CD4-positive, alpha-beta T cell treated with Interleukin-21 for 1 hour (primary cell): ENCODE measurements around the gene PLXNA3.

Experiments
- DNase-seq: peaks from one replicate; pipeline ENCODE4 v3.0.0-alpha.2; 2020

PLXNA3 gene

DNA sequence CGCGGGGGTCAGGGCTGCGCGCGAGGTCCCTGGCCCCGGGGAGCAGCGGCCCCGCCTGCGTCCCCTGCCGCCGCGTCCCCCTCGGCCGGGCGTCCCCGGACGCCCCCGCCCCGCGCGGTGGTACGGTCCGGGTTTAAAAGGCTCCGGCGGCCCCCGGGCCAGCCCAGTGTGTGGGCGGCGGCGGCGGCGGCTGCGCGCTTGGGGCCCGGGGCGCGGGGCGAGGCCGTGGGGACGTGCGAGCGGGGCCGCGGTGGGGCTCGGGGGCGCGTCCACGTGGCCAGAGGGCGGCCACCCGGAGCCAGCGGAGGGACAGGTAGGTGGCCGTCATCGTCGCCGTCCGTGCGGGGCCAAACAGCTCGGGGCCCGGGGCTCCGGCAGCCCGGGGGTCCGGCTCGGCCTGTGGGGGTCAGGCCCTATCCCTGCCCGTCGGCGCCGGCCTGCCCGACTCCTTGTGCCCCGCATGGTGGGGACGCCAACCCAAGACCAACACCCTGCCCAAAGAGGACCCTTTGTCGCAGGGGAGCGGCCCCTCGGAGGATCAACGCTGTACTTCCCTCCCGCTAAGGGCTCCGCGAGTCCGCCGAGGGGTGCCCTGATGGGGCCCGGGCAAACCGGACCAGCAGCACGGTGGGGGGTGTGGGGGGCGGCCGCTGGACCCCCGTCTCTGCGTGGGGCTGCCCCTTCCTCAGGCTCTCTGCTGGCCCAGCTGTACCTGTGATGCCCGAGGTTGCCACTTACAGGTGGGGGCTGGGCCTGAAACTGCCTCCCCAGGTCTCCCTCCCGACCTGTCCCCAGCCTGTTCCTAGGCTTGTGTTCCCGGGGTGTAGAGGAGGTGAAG, at the start of gene PLXNA3:
PLXNA3 (plus strand) TSS at position 166 of the 838 bp plus-strand sequence. CDS start 1,903 bp downstream, outside the sequence.
- peak; percentile 76 for DNase-seq

DNA sequence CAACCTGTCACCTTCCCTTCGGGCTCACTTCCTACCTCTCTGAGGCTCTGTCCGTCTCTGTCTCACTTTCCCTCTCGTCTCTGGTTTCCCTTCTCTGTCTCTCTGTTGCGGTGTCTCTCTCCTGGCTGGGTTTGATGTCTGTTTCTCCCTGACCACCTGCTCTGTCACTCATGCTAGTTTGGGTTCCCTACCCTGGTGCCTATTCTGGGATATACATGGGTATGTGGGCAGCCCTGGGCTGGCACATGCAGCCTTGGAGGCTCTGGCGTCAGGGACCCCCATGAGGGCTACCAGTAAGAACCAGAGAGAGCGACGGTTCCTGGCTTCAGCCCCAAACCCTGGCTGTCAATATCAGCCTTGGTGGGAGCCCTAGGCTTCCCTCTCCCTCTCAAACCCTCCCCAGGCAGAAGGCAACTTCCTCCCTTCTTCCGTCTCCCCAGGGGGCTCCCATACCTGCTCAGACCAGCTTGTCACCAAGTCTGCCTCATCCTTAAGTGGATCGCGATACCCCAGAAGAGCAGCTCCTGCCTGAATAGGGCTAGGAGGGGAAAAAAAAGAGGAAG, 49.3 kb upstream of the PLXNA3 start:
- no peak for DNase-seq

DNA sequence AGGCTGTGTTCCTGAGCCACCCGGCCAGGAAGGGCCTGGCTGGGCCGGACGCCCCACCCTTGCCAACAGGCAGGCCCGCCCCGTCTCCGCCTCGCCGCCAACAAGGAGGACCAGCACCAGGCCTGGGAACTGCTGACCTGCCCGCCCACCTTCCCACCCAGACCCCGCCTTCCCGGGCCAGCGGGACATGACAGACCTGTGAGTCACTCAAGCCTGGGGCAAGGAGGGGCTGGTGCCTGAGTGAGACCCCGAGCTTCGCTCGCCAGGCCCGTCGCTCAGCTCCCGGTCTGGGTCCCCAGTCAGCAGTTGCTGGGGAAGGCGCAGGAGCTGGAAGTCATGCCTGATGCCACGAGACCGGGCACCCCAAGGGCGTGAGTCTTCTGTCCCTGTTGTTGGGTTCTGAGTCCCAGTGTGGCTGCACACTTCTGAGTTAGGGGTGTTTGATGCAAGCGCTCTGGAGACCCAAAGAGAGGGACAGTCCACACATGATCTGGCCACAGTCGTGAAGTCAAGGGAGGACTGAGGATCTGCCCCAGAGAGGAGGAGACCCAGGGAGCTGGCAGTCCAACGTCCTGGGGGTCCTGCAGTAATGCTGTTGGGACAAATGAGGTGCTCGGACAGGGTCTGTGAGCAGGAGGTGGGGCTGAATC, 48.7 kb upstream of the PLXNA3 start, which contains the start of gene DNASE1L1:
DNASE1L1 (minus strand) TSS at position 33 of the 650 bp plus-strand sequence. CDS start 3,686 bp downstream, outside the sequence.
- peak; percentile 30 for DNase-seq

DNA sequence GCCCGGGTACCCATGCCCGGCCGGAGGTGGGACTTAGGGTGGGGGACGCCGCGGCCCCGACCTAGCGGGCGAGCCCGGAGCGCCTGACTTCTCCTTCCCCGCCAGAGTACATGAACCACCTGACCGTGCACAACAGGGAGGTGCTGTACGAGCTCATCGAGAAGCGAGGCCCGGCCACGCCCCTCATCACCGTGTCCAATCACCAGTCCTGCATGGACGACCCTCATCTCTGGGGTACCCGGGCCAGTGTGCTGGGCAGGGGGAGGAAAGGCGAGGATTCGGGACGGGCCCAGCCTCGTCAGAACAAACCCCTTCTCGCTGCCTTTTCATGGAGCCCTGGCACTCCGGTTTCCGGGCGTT, 46.1 kb upstream of the PLXNA3 start:
- peak; percentile 65 for DNase-seq

DNA sequence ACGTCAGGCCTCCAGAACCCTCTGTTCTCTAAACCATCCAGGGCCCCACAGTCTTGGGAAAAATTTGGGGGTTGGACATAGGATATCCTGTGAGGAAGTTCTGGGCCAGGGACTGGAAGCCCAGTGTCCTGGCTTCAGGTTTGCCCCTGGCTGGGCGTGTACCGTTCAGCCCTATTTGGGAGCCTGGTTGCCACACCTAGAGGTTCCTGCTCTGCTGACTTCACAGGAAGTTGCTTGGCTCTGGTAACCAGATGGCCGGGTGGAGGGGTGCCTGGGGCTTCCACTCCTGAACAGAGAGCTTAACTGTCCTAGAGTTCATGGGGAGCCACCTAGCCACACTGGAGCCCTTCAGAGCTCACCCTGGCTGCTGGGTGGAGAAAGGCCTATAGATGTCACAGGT, 45.6 kb upstream of the PLXNA3 start:
- peak; percentile 58 for DNase-seq

DNA sequence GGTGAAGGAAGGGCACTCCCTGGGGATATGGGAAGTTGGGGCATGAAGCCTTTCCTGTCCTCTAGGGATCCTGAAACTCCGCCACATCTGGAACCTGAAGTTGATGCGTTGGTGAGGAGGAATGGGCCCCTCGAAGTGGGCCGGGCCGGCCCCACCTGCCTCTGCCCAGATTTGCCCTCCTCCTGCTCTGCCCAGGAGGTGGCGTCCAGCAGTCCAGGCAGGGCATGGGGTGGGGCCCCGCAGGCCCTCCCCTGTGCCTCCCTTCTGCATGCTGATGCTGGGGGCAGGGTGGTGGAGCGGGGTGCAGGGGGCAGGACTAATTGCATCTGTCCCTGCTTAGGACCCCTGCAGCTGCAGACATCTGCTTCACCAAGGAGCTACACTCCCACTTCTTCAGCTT, 44.9 kb upstream of the PLXNA3 start:
- DNase-seq, result no peak

DNA sequence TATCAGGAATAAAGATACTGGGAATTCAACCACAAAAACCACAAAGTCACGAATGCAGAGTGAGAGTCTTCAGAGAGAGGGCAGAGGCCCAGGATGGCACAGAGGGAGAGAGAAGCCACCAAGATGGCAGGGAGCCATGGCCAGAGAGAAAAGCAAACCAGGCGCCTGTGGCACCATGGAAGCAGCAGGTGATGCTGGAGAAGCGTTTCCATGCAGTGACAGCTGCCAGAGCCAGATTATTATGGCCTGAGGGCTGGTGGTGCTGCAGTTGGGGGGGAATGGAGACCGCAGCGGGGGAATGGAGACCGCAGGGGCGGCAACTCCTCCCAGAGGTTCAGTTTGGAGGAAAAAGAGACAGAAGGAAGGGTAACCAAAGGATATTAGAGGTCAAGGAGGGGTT, 40.9 kb upstream of the PLXNA3 start:
- DNase-seq, result no peak

DNA sequence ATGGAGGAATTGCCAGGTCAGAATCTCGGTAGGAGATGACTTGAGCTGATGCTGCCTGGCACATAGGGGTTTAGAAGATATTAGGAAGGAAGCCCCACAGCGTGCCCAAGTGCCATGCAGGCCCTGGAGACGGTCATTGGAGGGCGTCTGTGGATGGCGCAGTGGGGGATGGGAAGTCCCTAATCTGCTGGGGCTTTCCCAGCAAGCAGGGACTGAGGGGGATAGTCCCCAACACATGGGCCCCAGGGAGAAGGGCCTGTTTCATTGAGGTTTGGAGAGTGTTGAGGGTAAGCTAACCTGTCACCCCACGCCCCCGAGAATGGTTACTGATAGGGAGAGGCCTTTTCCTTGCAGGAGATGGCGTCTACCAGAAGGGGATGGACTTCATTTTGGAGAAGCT, 38.9 kb upstream of the PLXNA3 start:
- DNase-seq, result no peak

DNA sequence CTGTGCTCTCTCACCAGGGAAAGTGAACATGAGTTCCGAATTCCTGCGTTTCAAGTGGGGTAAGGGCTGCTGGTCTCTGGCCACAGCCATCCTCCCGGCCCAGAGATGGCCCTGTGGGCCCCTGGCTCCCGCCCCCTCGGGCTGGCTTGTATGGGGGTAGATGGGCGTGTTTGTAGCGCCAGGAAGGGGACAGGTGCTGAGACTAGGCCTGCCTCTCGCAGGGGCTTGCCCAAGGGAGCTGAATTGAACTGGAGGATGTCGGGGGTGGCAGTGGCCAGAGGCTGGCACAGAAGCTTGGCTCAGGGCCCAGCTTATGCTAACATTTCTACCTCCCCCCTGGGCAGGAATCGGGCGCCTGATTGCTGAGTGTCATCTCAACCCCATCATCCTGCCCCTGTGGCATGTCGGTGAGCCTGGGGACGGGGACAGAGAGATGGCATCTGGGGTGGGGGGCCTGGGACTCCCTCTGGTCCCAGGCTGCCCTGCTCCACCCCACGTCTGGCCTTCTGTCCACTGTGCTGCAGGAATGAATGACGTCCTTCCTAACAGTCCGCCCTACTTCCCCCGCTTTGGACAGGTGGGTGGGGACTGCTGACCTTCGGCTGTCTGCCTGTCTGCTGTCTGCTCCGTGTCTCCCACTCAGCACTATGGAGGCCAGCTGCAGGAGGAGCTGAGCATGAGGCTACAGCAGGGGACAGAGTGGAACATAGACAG, 38.2 kb upstream of the PLXNA3 start:
- DNase-seq, result no peak

DNA sequence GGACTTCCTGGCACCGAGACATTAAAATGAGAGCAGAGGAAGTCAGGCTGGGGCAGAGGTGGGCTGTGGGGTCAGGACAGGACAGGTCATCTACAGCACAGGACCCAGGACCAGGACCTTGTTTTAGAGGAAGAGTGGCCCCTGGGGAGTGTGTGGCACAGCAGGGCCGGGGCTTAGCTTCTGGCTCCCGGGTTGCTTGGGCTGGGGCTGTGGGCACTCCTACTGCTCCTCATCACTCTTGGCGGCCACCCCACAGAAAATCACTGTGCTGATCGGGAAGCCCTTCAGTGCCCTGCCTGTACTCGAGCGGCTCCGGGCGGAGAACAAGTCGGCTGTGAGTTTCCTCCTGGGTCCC, 37.7 kb upstream of the PLXNA3 start:
- no peak for DNase-seq

DNA sequence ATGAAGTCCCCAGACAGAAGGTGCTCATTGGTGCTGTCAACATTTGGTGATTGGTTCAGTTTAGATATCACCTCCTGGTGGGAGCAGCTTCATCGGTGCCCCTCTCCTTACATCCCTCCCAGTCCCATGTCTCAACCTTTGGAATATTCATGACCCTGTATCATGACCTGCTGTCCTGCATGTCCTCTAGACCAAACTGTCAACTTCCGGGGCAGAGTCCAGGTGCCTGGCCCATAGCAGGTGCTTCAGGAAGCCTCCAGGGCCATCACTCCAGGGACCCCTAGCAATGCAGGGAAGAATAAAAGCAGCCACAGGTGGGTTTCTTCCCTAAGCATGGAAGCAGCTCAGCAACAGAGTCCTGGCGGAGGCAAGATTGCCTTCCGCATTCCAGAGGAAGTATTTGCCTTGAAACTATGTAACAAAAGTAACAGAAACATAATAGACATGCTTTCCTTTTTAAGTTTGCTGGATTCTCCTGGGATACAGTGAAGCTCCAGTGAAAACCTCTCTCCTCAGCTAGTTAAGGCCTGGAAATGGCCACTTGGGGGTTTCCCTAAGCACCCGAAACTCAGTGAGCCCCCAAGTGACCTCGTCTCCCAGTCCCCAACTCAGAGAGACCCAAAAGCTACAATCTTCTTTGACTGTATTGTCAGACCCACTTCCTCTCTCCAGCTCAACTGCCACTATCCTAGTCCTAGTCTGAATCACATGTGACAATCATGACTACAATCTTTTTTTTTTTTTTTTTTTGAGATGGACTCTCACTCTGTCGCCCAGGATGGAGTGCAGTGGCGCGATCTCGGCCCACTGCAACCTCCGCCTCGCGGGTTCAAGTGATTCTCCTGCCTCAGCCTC, 30.9 kb upstream of the PLXNA3 start:
- DNase-seq, result no peak

DNA sequence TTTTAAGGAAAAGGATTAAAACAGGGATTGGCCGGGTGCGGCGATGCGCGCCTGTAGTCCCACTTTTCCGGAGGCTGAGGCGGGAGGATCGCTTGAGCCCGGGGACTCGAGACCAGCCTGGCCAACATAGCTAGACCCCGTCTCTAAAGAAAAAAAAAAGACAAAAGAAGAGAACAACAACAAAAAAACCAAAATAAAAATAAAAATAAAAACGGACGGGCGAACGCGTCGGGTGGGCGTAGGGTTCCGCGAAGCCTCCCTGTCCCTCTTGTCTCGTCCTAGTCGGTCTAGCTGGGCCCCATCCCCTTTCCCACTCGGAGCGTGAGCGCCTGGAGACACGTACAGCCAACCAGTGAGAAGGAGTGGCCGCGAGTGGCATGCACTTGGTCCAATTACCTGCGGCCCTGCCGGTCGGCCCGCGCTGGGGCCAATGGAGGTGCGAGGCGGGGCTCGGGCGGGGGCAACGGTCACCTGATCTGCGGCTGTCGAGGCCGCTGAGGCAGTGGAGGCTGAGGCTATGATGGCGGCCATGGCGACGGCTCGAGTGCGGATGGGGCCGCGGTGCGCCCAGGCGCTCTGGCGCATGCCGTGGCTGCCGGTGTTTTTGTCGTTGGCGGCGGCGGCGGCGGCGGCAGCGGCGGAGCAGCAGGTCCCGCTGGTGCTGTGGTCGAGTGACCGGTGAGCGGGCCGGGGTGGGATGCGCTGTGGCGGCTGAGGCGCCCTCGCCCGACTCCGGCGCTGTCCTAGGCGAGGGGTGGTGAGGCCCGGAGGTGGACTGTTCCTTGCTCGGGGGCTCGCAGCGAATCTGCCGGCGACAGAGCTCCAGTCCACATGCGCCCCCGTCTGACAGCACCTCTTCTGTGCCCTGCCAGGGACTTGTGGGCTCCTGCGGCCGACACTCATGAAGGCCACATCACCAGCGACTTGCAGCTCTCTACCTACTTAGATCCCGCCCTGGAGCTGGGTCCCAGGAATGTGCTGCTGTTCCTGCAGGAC, 29.6 kb upstream of the PLXNA3 start, which contains the start of gene ATP6AP1:
ATP6AP1 (plus strand) TSS at position 502 of the 996 bp plus-strand sequence; CDS start at position 518, 16 bp downstream.
- DNase-seq, result peak; percentile 92

DNA sequence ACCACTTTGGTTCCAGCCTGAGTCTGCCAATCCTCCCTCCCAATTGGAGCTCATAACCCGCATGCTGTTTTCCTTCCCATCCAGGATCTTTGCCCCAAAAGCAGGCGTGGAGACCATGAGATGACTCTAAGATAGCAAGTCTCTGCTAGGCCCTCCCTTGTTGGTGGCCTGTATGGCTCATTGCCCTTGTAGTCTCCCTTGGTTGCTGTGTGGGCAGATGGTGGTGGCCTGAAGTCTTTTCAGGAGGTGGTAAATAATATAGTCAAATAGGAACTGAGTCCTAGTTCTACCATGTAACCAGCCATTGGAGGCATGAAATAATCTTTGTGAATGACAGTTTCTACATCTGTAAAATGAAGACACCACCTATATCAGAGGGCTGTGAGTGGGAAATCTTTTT, 28.4 kb upstream of the PLXNA3 start:
- no peak for DNase-seq

DNA sequence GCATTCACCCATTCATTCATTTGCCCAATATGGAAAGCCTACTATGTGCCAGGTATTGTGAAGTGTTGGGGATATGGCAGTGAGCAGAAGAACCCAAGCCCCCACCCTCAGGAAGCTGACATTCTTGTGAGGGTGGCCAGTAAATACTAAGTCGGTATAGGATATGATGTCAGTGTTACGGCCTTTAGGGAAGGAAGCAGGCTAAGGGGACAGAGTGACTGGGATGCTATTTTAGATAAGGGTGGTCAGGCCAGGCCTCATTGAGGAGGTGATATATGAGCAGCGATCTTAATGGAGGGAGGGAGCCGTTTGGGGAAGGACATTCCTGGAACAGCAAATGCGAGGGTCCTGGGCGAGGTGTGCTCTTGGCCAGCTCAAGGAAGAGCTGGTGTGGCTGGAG, 27.6 kb upstream of the PLXNA3 start:
- DNase-seq, result no peak

DNA sequence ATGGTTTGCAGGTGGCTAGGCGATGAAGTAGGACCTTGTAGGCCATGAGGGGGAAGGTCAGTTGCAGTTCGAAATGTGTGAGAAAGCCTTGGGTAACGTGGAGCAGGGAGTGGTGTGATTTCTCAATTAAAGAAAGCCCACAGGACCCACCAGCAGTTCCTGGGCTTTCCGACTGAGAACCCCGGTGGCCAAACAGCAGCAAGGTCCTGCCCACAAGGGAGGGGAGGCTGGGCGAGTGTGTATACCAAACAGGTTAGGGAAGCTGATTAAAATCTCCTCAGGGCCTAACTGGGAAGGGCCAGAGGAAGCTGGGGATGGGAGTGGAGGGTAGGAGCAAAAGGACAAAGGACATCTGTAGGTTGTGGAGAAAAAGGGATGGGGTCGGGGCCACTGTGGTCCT, 27.2 kb upstream of the PLXNA3 start:
- no peak for DNase-seq

DNA sequence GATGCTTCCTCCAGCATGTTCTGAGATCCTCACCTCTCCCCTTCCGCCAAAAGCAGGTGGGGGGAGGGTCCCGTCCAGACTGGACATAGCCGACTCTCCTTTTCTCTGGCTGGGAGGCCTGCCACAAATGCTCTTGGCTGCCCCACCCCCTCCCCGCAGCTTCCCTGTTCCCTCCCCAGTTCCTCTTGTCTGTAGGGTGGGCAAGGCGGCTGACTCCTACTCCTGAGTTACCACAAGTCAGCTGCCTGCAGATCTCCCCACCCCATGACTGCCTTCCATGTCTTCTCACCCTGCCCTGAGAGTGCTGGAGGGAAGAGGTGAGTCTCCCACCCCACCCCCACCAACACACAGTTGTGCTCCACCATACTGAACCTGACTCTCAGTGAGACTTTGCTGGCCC, 26.7 kb upstream of the PLXNA3 start:
- no peak for DNase-seq

DNA sequence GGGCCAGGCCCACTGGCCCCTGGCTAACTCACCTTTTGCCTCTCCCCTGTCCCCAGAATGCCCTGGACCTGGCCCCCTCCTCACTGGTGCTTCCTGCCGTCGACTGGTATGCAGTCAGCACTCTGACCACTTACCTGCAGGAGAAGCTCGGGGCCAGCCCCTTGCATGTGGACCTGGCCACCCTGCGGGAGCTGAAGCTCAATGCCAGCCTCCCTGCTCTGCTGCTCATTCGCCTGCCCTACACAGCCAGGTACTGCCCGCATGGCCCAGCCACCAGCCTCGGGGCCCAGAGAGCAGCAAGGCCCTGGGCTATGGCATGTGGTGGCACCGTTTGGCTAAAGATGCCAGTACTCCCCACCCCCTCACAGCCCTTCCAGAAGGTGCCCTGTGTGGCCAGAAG, 25.9 kb upstream of the PLXNA3 start:
- DNase-seq, result no peak

DNA sequence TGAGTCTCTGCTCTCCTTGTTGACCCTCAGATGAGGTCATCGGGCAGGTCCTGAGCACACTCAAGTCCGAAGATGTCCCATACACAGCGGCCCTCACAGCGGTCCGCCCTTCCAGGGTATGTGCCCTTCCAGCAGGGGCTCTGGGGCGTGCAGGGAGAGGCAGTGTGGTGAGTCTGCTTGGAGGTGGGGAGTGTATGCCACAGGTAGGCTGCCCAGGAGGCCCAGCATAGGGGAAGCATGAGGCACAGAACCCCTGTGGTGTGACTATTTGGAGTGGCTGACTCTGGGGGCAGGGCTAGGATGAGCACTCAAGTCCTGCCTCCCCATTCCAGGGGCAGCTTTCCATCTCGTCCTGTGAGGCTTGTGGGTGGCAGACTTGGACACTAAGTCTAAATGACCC, 24.5 kb upstream of the PLXNA3 start:
- no peak for DNase-seq

DNA sequence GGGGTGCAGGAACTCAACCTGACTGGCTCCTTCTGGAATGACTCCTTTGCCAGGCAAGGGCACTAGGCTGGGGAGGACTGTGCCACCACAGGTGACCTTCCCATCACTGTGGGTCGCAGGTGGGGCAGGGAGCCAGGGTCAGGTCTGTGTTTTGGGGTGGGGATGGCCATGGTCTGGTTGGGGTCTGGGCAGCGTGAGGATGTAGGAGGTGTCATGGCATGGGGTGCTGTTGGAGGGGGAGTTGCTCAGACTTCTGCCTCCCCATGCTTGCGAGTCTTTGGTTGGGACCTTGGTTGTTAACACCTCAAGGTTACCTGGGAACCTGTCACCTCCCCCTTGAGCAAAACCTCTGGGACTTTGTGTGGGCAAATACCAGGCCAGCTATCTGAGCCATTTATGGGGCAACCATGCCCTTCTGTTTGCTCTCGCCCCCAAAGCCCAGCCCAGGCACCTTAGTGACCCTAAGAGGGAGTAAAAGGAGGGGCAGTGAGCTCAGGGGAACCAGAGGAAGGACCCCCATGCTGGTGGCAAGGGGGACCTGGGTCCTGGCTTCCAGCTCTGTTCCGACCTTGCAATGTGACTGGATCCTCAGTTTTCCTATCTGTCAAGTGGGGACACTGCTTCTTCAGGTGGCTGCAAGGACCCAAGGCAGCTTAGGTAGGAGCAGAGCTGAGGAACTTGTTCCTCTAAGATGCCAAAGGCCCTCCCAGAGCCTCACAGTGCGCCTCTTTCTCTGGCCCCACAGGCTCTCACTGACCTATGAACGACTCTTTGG, 23.5 kb upstream of the PLXNA3 start:
- DNase-seq, result no peak

DNA sequence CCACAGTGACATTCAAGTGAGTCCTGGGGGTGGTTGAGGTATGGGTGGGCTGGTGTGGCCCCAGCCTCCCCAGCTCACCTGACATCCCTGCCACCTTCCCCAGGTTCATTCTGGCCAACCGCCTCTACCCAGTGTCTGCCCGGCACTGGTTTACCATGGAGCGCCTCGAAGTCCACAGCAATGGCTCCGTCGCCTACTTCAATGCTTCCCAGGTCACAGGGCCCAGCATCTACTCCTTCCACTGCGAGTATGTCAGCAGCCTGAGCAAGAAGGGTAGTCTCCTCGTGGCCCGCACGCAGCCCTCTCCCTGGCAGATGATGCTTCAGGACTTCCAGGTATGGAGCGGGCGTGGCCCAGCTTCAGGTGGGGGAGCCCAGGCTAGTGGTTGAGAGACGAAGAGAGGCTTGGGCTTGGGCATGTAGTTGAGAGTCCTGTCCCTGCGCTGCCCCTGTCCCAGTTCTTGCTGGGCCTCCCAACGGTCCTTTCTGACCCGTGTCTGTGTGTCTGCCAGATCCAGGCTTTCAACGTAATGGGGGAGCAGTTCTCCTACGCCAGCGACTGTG, 22.8 kb upstream of the PLXNA3 start:
- no peak for DNase-seq
